IMR-90 (cell line): ENCODE results near the gene ATP1B2. TPM values are rescaled to one million over a fixed set of nuclear protein-coding genes. Genes with fewer than 3 reads are reported as not detected.

ENCODE experiments used
- ATAC-seq: fragments of 200-7000 bp; cut with Tn5 transposase; 2 replicates; pipeline ENCODE4 v1.9.1; 2020; ENCODE audit warnings: low read depth, mild to moderate bottlenecking, moderate library complexity
- BruUV-seq: library from RNA; stranded (reverse); fragments of 400-500 nt; replicated peaks from 2 replicates; lab custom pipeline; 2021; lab: Mats Ljungman, UMichigan
- CTCF ChIA-PET: fragments of 300-600 bp; formaldehyde crosslinking; extraction: SDS; loops from one replicate; lab custom pipeline; 2021; ENCODE audit warnings: antibody characterized with exemption; lab: Yijun Ruan, JAX
- POLR2A ChIA-PET: fragments of 300-600 bp; sonication (Branson Sonifier 250); formaldehyde crosslinking; loops from one replicate; lab custom pipeline; 2022; ENCODE audit warnings: antibody characterized with exemption; ENCODE audit not compliant: unreplicated experiment; lab: Charles Lee
- DNase-seq: peaks from one replicate; pipeline ENCODE4 v3.0.0; 2013
- H2AFZ ChIP-seq: replicated peaks from 2 replicates; pipeline ENCODE3; 2013; ENCODE audit warnings: low read length, mild to moderate bottlenecking; ENCODE audit not compliant: poor library complexity
- H2AK5ac ChIP-seq: 2 replicates; pipeline ENCODE4 v1.6.1; 2013; ENCODE audit warnings: low read depth, low read length, inconsistent platforms
- H2AK9ac ChIP-seq: replicated peaks from 2 replicates; pipeline ENCODE3; 2013; ENCODE audit warnings: mild to moderate bottlenecking, low read depth, low read length, moderate library complexity; ENCODE audit not compliant: poor library complexity
- H2BK120ac ChIP-seq: 2 replicates; pipeline ENCODE4 v1.6.1; 2013; ENCODE audit warnings: low read depth, low read length, inconsistent platforms
- H2BK15ac ChIP-seq: 3 replicates; pipeline ENCODE4 v1.6.1; 2013; ENCODE audit warnings: low read depth, low read length, inconsistent platforms
- H2BK20ac ChIP-seq: 2 replicates; pipeline ENCODE4 v1.6.1; 2013; ENCODE audit warnings: low read depth, mild to moderate bottlenecking, inconsistent platforms, low read length, moderate library complexity
- H2BK5ac ChIP-seq: 2 replicates; pipeline ENCODE4 v1.6.1; 2013; ENCODE audit warnings: mild to moderate bottlenecking, low read depth, low read length, inconsistent platforms; ENCODE audit not compliant: poor library complexity, severe bottlenecking
- H3K14ac ChIP-seq: replicated peaks from 2 replicates; pipeline ENCODE4 v1.6.1; 2013; ENCODE audit warnings: low read depth, low read length, inconsistent platforms
- H3K18ac ChIP-seq: 2 replicates; pipeline ENCODE4 v1.6.1; 2013; ENCODE audit warnings: low read depth, low read length, control low read depth
- H3K23ac ChIP-seq: 2 replicates; pipeline ENCODE4 v1.6.1; 2013; ENCODE audit warnings: low read depth, low read length, inconsistent platforms
- H3K27ac ChIP-seq: 2 replicates; pipeline ENCODE4 v1.5.1; 2013; ENCODE audit warnings: mild to moderate bottlenecking, control low read depth, low read length; ENCODE audit not compliant: insufficient read depth
- H3K27me3 ChIP-seq: 2 replicates; pipeline ENCODE4 v1.6.1; 2013; ENCODE audit warnings: low read length; ENCODE audit not compliant: control insufficient read depth, insufficient read depth
- H3K36me3 ChIP-seq: 2 replicates; pipeline ENCODE4 v1.6.1; 2013; ENCODE audit warnings: low read length, mixed read lengths; ENCODE audit not compliant: control insufficient read depth, insufficient read depth
- H3K4ac ChIP-seq: 2 replicates; pipeline ENCODE4 v1.6.1; 2013; ENCODE audit warnings: low read depth, low read length, inconsistent platforms
- H3K4me1 ChIP-seq: 2 replicates; pipeline ENCODE4 v1.6.1; 2013; ENCODE audit warnings: low read length, mixed read lengths; ENCODE audit not compliant: control insufficient read depth, insufficient read depth
- H3K4me2 ChIP-seq: 2 replicates; pipeline ENCODE4 v1.6.1; 2013; ENCODE audit warnings: low read depth, mild to moderate bottlenecking, control low read depth, low read length, moderate library complexity
- H3K4me3 ChIP-seq: 2 replicates; pipeline ENCODE4 v1.5.1; 2013; ENCODE audit warnings: low read depth, mild to moderate bottlenecking, control low read depth, low read length, moderate library complexity; ENCODE audit not compliant: insufficient read depth
- H3K56ac ChIP-seq: 2 replicates; pipeline ENCODE4 v1.6.1; 2013; ENCODE audit warnings: low read length, inconsistent platforms; ENCODE audit not compliant: insufficient read depth; ENCODE audit errors: extremely low read depth
- H3K79me1 ChIP-seq, 2 experiments: 2 replicates each; pipeline ENCODE4 v1.6.1; 2013; ENCODE audit warnings: low read length in 2 of 2, inconsistent platforms in 1 of 2, low read depth in 1 of 2
- H3K9ac ChIP-seq: 2 replicates; pipeline ENCODE4 v1.6.1; 2013; ENCODE audit warnings: low read depth, low read length, control low read depth
- H3K9me1 ChIP-seq: 2 replicates; pipeline ENCODE4 v1.6.1; 2013; ENCODE audit warnings: low read length, inconsistent platforms; ENCODE audit not compliant: insufficient read depth
- H3K9me3 ChIP-seq: 2 replicates; pipeline ENCODE4 v1.6.1; 2013; ENCODE audit warnings: low read length; ENCODE audit not compliant: control insufficient read depth, insufficient read depth
- H4K20me1 ChIP-seq: 2 replicates; pipeline ENCODE4 v1.6.1; 2013; ENCODE audit warnings: low read length, inconsistent platforms; ENCODE audit not compliant: insufficient read depth
- H4K5ac ChIP-seq: 2 replicates; pipeline ENCODE4 v1.6.1; 2013; ENCODE audit warnings: mild to moderate bottlenecking, low read depth, low read length, control low read depth
- H4K8ac ChIP-seq, 2 experiments: 2 replicates each; pipeline ENCODE4 v1.6.1; 2013; ENCODE audit warnings: low read depth in 2 of 2, low read length in 2 of 2, control low read depth in 1 of 2, inconsistent platforms in 1 of 2
- H4K91ac ChIP-seq: 2 replicates; pipeline ENCODE4 v1.6.1; 2013; ENCODE audit warnings: low read depth, low read length, inconsistent platforms; ENCODE audit not compliant: insufficient read depth
- BHLHE40 ChIP-seq: fragments of 150-350 bp; IDR thresholded peaks from 2 replicates; pipeline ENCODE4 v1.6.1; 2016; ENCODE audit warnings: mild to moderate bottlenecking, low read depth, low read length
- CEBPB ChIP-seq: IDR thresholded peaks from 2 replicates; pipeline ENCODE4 v1.6.1; 2012; ENCODE audit warnings: low read depth, low read length, improper control_type of control experiment
- CHD1 ChIP-seq: IDR thresholded peaks from 2 replicates; pipeline ENCODE4 v1.6.1; 2012; ENCODE audit warnings: low read depth, low read length, improper control_type of control experiment
- CTCF ChIP-seq: conservative IDR thresholded peaks from 2 replicates; pipeline ENCODE4 v1.5.1; 2012; ENCODE audit warnings: mild to moderate bottlenecking, low read depth, low read length, improper control_type of control experiment
- ELK1 ChIP-seq: fragments of 150-350 bp; IDR thresholded peaks from 2 replicates; pipeline ENCODE4 v1.6.1; 2016; ENCODE audit warnings: low read depth, mild to moderate bottlenecking, low read length, moderate library complexity, borderline replicate concordance
- FOS ChIP-seq: fragments of 150-350 bp; IDR thresholded peaks from 2 replicates; pipeline ENCODE4 v1.6.1; 2016; ENCODE audit warnings: low read depth, low read length
- MAFK ChIP-seq: IDR thresholded peaks from 2 replicates; pipeline ENCODE4 v1.6.1; 2012; ENCODE audit warnings: low read depth, low read length, improper control_type of control experiment
- MAZ ChIP-seq: IDR thresholded peaks from 2 replicates; pipeline ENCODE4 v1.6.1; 2012; ENCODE audit warnings: low read depth, mild to moderate bottlenecking, low read length, improper control_type of control experiment, moderate library complexity, borderline replicate concordance
- MXI1 ChIP-seq: IDR thresholded peaks from 2 replicates; pipeline ENCODE4 v1.6.1; 2012; ENCODE audit warnings: low read depth, mild to moderate bottlenecking, low read length, moderate library complexity, borderline replicate concordance
- NFE2L2 ChIP-seq: fragments of 150-350 bp; IDR thresholded peaks from 2 replicates; pipeline ENCODE4 v1.6.1; 2016; ENCODE audit warnings: low read depth, mild to moderate bottlenecking, low read length
- POLR2A ChIP-seq: IDR thresholded peaks from 2 replicates; pipeline ENCODE4 v1.6.1; 2012; ENCODE audit warnings: mild to moderate bottlenecking, low read depth, low read length
- RAD21 ChIP-seq: IDR thresholded peaks from 2 replicates; pipeline ENCODE4 v1.6.1; 2012; ENCODE audit warnings: low read length, improper control_type of control experiment
- RCOR1 ChIP-seq: IDR thresholded peaks from 2 replicates; pipeline ENCODE4 v1.6.1; 2012; ENCODE audit warnings: mild to moderate bottlenecking, low read length, improper control_type of control experiment; ENCODE audit not compliant: insufficient replicate concordance
- RFX5 ChIP-seq: IDR thresholded peaks from 2 replicates; pipeline ENCODE4 v1.8.0; 2012; ENCODE audit warnings: low read depth, mild to moderate bottlenecking, low read length, moderate library complexity
- SMC3 ChIP-seq: fragments of 150-350 bp; IDR thresholded peaks from 2 replicates; pipeline ENCODE4 v1.6.1; 2016; ENCODE audit warnings: low read depth, mild to moderate bottlenecking, antibody characterized with exemption, low read length, moderate library complexity
- USF2 ChIP-seq: fragments of 150-350 bp; IDR thresholded peaks from 2 replicates; pipeline ENCODE4 v1.6.1; 2017; ENCODE audit warnings: mild to moderate bottlenecking, antibody characterized with exemption, low read length, low read depth
- WGBS, 2 experiments: methylation state at CpG; one replicate each; pipeline versions ENCODE4 v1.1.5 to v1.1.7; 2013; ENCODE audit warnings: missing lambda C conversion rate in 2 of 2; ENCODE audit not compliant: insufficient read length in 1 of 2; ENCODE audit errors: extremely low coverage in 2 of 2; 5-methylcytosine and 5-hydroxymethylcytosine counted together
- dilution Hi-C: fragments of 300-500 bp; cut with HindIII; formaldehyde crosslinking; loops from one replicate; pipeline ENCODE4 v1.14.3; 2018; ENCODE audit warnings: low sequenced_read_pairs; ENCODE audit not compliant: unreplicated experiment
- in situ Hi-C: fragments of 300-500 bp; cut with MboI; formaldehyde crosslinking; loops from 3 replicates; pipeline ENCODE4 v1.14.3; 2019; ENCODE audit warnings: low sequenced_read_pairs, inconsistent platforms, mixed read lengths
- intact Hi-C: fragments of 100-400 bp; cut with micrococcal nuclease; formaldehyde crosslinking; loops from 2 replicates; pipeline ENCODE4 v1.10.0; 2022
- polyA plus RNA-seq, 3 experiments: library from polyadenylated mRNA; depleted of rRNA; stranded (reverse); fragments of >200 nt; gene quantifications; 2 replicates each; pipeline ENCODE4 v1.2.3, GENCODE V29; 2012; ENCODE audit warnings: low replicate concordance in 1 of 3
- total RNA-seq: library from RNA; depleted of rRNA; stranded (reverse); fragments of >200 nt; gene quantifications from 2 replicates; pipeline ENCODE4 v1.2.3, GENCODE V29; 2012

Gene ATP1B2
- total and polyA plus RNA-seq, 2 of the 4 experiments (the other 2 are of a cell fraction) = 0.02 TPM; not detected in 1

- no peak overlapping the region for H3K4ac ChIP-seq
- no peak overlapping the region for H2BK120ac ChIP-seq
- BruUV-seq = no TSS peak
- no peak overlapping the region for H3K27ac ChIP-seq
- H3K4me2 ChIP-seq = peak overlapping the region; percentile 91; the same call in 1 of the 2 replicates
- no peak overlapping the region for H4K8ac ChIP-seq
- POLR2A ChIA-PET = no interaction called here
- H3K79me1 ChIP-seq = peaks cover 6 to 12% of the 10 kb centered on the region in 2 experiments
- in situ Hi-C loops (no loop called here), intact Hi-C loops (no loop called here), dilution Hi-C loops (no loop called here)
- CTCF ChIA-PET = interaction anchor here (0.7 kb wide), 1 partner anchor 61 kb away, joined by 3 read pairs; the partner anchor contains the start of gene TP53
- H3K9ac ChIP-seq = peak overlapping the region; percentile 98; the same call in 1 of the 2 replicates
- H3K4me3 ChIP-seq = no peak overlapping the region
- no peaks in the 10 kb centered on the region for H3K27me3 ChIP-seq
- H3K23ac ChIP-seq = 0 out of 2 replicates have a peak overlapping the region, but pooled peaks have one; percentile 1
- no peaks in the 10 kb centered on the region for H3K9me3 ChIP-seq
- no peak overlapping the region; the same call in 1 of the 2 replicates for H3K14ac ChIP-seq
- H2BK20ac ChIP-seq = no peak overlapping the region
- H3K56ac ChIP-seq = no peak overlapping the region
- H4K20me1 ChIP-seq = no peaks in the 10 kb centered on the region
- no peak overlapping the region for H2AK9ac ChIP-seq
- H2AFZ ChIP-seq = no peak overlapping the region
- peak overlapping the region; percentile 2; the same call in 1 of the 2 replicates for H2AK5ac ChIP-seq
- H4K5ac ChIP-seq = no peak overlapping the region
- DNase-seq = no peak
- peaks cover 4% of the 10 kb centered on the region; the same call in 1 of the 2 replicates for H3K4me1 ChIP-seq
- H3K9me1 ChIP-seq = no peaks in the 10 kb centered on the region
- no peak overlapping the region for H2BK5ac ChIP-seq
- 94% methylated on average over 4 of the region's 7 CpGs; no CpG with 5 or more reads in 1 of the 2 experiments for WGBS, 2 experiments
- no peak overlapping the region for H3K18ac ChIP-seq
- no peak overlapping the region for H2BK15ac ChIP-seq
- peaks cover 4% of the 10 kb centered on the region for H3K36me3 ChIP-seq
- H4K91ac ChIP-seq = no peak overlapping the region
- no peak for TF ChIP-seq CEBPB
- no peak for TF ChIP-seq MAFK
- TF ChIP-seq RFX5 = no peak
- no peak for TF ChIP-seq NFE2L2
- TF ChIP-seq ELK1 = no peak
- TF ChIP-seq MAZ = no peak
- TF ChIP-seq CHD1 = no peak
- TF ChIP-seq RCOR1 = no peak
- TF ChIP-seq FOS = no peak
- TF ChIP-seq CTCF = no peak
- TF ChIP-seq RAD21 = no peak
- no peak for TF ChIP-seq POLR2A
- TF ChIP-seq USF2 = no peak
- TF ChIP-seq BHLHE40 = no peak
- no peak for TF ChIP-seq MXI1
- no peak for TF ChIP-seq SMC3
- ATAC-seq = no peak
Measured at GRCh38 chr17:7626307-7626706, 24.4 kb upstream of the ATP1B2 start.
